HL-60 (cell line): ENCODE measurements around the gene MYOG.

Experiments used
- DNase-seq, 2 experiments: peaks; one replicate each; pipeline ENCODE4 v3.0.0-alpha.2; 2010 to 2020; ENCODE audit warnings: low read depth in 1 of 2, low spot score in 1 of 2
- H3K27ac ChIP-seq: fragments of 250-450 bp; sonication (Bioruptor Pico); replicated peaks from 2 replicates; pipeline ENCODE4 v1.5.1; 2020; ENCODE audit warnings: mild to moderate bottlenecking, moderate library complexity
- H3K27me3 ChIP-seq: fragments of 250-450 bp; sonication (Bioruptor Pico); 2 replicates; pipeline ENCODE4 v1.5.1; 2021; ENCODE audit warnings: mild to moderate bottlenecking, moderate library complexity; ENCODE audit not compliant: insufficient read depth, poor library complexity, severe bottlenecking
- H3K4me3 ChIP-seq: replicated peaks from 2 replicates; pipeline ENCODE4 v1.5.1; 2011; ENCODE audit warnings: mild to moderate bottlenecking, control low read depth, low read length; ENCODE audit not compliant: insufficient read depth
- CTCF ChIP-seq: IDR thresholded peaks from one replicate; pipeline ENCODE4 v1.5.1; 2011; ENCODE audit warnings: low read length, control low read depth, inconsistent platforms; ENCODE audit not compliant: insufficient read depth
- GABPA ChIP-seq: IDR thresholded peaks from 2 replicates; pipeline ENCODE4 v1.6.1; 2012; ENCODE audit warnings: low read depth
- POLR2AphosphoS5 ChIP-seq: IDR thresholded peaks from 2 replicates; pipeline ENCODE4 v1.6.1; 2012; ENCODE audit warnings: low read depth
- REST ChIP-seq: IDR thresholded peaks from 2 replicates; pipeline ENCODE4 v1.6.1; 2012; ENCODE audit warnings: low read depth; ENCODE audit not compliant: insufficient replicate concordance
- SPI1 ChIP-seq: IDR thresholded peaks from 2 replicates; pipeline ENCODE4 v1.6.1; 2012; ENCODE audit warnings: low read depth, mild to moderate bottlenecking, borderline replicate concordance
- long read RNA-seq: library from polyadenylated mRNA; unstranded; transcript quantifications from one replicate; pipeline ENCODE4 v2.0.0, GENCODE V29; 2020

Gene MYOG
- long read RNA-seq, result 0 reads

- no peak for DNase-seq
- TF ChIP-seq SPI1, result no peak
- no peak for TF ChIP-seq CTCF
- no peak for TF ChIP-seq POLR2AphosphoS5
- no peak for TF ChIP-seq GABPA
- TF ChIP-seq REST, result no peak
- no peak within 1 kb of the TSS for H3K4me3 ChIP-seq
- H3K27me3 ChIP-seq, result no peaks in the 10 kb centered on the region
- no peak within 1 kb of the TSS for H3K27ac ChIP-seq
Measured at GRCh38 chr1:203085528-203086406, at the start of gene MYOG. Gene MYOG (minus strand): TSS chr1:203086012. CDS start chr1:203085961, 51 bp downstream.

- no peak overlapping the region for H3K27ac ChIP-seq
- peaks cover 3% of the 10 kb centered on the region for H3K27me3 ChIP-seq
- no peak overlapping the region for H3K4me3 ChIP-seq
- TF ChIP-seq CTCF, result no peak
- peak; percentile 16; the same call in 1 of the 2 replicates for TF ChIP-seq POLR2AphosphoS5
- 0 out of 2 replicates have a peak, but pooled peaks have one; percentile 6 for TF ChIP-seq SPI1
- DNase-seq, result peak; percentile 58 to 83
Measured at GRCh38 chr1:203133970-203134725, 48.3 kb upstream of the MYOG start.

- no peak for DNase-seq
- Histone ChIP-seq H3K27ac (no peak overlapping the region), H3K4me3 (no peak overlapping the region), H3K27me3 (peaks cover 22% of the 10 kb centered on the region)
- TF ChIP-seq SPI1, result no peak
- TF ChIP-seq REST, result no peak
- no peak for TF ChIP-seq CTCF
- no peak for TF ChIP-seq POLR2AphosphoS5
- TF ChIP-seq GABPA, result no peak
Measured at GRCh38 chr1:203131548-203132200, 45.9 kb upstream of the MYOG start.
